HG03159 (cell line): ENCODE results near the gene GPX5.
"Not testable (repeated sequence)": the region's sequence is repeated elsewhere in the genome, so short reads cannot be mapped to it uniquely, and the experiment has no call there.

ENCODE experiments used
- ATAC-seq: cut with Tn5 transposase; IDR thresholded peaks from one replicate; pipeline ENCODE4 v1.9.1; 2021; ENCODE audit warnings: mild to moderate bottlenecking, moderate library complexity; ENCODE audit not compliant: unreplicated experiment

The GPX5 gene

DNA sequence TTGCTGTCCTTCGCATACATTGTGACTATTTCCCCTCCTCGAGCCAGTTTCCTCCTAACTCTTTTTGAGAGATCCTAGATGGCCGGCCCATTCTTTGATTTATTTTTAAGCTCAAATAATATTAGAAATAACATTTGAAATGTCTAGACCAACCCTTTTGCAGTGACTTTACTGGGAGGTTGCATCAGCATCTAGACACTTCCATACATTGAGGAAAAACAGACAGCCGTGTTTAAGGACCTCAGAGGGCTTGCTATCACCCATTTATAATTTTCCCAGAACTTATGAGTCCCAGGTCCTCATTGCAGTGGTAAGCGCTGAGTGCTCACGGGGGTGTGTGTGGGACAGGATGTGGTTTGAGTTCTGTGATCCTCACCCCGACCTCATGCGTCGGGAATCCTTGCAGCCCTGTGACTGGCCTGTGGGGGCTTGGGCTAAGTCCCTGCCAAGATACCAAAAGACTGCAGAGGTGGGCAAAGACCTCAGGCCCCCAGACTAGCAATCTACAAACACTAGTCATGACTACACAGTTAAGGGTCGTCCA lies at the start of gene GPX5:
Gene GPX5 (plus strand): TSS at position 386 of the 544 bp plus-strand sequence. CDS start 133 bp downstream, at position 519.
- ATAC-seq: no peak

DNA sequence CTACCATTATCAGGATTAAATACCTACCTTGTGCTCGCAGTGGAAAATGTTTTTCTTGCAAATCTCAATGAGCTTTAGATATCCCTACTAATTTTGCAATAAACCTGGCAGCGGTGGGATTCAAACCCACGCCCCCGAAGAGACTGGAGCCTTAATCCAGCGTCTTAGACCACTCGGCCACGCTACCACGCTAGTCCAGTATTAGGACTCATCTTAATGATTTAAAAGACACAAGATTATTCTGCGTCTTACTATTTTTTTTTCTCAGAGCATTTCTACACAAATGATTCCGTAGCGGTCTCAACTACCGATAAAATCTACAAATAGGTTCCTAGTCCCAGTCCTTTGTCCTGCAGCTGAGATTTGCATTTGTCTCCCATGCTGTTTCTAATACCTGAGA lies 47.2 kb upstream of the GPX5 start:
- no peak for ATAC-seq

- ATAC-seq: no peak
Measured at GRCh38 chr6:28480253-28480932, 45.3 kb upstream of the GPX5 start.

GRCh38 chr6:28485482-28485881 lies 40.2 kb upstream of the GPX5 start:
- ATAC-seq: no peak

DNA sequence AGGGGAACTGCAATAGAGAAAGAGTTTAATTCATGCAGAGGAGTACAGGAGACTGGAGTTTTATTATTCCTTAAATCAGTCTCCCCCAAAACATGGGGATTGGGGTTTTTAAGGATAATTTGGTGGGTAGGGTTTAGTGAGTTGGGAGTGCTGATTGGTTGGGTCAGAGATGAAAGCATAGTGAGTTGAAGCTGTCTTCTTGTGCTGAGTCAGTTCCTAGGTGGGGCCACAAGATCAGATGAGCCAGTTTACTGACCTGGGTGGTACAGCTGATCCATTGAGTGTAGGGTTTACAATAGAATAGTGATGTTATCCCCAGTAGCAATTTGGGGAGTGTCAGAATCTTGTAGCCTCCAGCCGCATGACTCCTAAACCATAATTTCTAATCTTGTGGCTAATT lies 39.1 kb upstream of the GPX5 start:
- no peak for ATAC-seq

- no peak for ATAC-seq
Measured at GRCh38 chr6:28486988-28487742, 38.5 kb upstream of the GPX5 start.

GRCh38 chr6:28488916-28489365 lies 36.7 kb upstream of the GPX5 start:
- ATAC-seq: no peak

DNA sequence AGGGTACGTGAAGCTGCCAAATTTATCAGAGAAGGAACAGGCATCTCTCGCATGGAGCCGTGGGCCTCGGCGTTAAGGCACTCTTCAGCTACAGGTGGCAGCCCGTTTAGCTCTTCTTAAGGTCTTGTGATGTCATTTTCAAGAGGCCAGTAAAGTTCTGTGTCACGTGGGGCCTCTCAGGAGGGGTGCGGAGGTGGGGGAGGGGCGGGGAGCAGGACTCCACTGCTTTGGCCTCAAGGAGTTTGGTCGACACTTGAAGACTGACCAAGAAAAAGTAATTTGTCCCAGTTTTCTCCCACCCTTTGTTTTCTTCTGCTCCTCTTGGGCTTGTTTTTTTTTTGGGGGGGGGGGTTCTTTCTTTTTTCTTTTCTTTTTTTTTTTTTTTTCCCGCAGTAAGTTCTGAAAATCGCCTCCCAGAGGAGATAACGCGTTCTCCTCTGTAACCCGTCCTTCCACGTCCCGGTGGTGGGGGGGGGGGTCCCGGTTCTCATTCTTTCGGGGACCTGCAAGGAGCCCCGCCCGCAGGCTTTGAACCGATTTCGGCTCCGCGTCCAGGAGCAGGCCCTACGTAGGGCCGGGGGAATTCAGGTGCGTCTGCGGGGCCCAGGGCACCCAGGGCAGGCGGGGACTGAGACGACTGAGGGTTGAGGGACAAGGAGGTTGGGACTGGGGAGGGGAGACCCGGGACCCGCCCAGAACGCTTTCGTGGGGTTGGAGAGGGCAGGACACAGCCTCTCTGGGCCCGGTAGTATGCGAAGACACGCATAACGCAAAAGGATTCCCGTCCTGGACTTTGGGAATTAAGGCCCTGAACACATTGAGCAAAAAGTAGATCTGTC lies 36.1 kb upstream of the GPX5 start:
- ATAC-seq: peak; percentile 72

DNA sequence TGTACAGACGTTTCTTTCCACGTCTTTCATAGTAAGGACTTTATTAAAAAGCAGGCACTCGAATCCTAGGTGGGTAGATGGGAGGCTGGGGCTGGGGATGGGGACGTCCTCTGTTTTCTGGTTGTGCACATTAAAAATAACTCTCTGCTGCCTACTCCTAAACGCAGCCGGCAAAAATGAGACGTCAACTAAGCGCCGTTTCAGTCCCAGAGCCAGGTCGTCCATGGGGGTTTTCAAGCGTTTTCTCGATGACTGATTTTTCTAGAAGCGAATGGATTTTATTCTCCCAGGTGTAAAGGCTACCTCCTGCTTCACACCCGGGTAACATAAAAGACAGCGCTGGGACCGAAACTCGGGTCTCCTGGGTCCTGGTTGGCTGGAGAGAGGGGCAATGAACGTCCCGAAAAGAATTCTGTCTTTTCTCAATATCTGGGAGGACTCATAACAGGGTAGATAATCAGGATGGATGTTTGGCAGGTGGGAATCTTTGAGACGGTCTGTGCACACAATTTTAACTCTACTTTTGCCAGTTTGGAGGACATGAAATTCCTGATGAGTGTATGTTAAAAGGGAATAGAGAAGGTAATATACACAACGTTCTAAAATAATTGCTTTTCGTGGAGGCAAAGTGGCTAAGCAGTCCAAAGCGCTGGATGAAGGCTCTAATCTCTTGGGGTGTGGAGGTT lies 35.3 kb upstream of the GPX5 start:
- no peak for ATAC-seq

- no peak for ATAC-seq
Measured at GRCh38 chr6:28491984-28492317, 33.7 kb upstream of the GPX5 start.

DNA sequence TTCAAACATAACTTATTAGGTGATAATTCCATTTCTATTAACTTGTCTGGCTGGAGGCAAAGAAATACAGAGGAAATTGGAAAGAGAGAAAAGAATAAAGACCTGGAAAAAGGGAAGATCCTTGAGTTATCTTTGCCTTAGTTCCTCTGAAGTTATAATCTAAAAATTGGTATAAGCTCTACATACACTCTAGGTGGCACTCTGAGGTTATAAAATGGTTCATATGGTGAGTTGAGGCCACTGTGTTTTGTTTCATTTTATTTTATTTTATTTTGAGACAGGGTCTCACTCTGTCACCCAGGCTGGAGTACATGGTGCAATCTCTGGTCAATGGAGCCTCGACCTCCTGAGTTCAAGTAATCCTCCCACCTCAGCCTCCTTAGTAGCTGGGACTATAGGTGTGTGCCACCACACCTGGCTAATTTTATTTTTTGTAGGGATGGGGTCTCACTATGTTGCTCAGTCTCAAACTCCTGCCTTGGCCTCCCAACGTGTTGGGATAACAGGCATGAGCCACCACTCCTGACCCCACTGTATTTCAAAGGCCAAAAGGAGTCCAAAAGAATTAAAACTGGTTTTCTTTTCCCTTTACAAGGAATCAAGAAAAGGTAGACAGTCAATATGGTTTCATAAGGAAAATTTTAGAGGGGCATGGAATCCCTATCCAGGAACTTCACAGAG lies 29.4 kb upstream of the GPX5 start:
- no peak for ATAC-seq

DNA sequence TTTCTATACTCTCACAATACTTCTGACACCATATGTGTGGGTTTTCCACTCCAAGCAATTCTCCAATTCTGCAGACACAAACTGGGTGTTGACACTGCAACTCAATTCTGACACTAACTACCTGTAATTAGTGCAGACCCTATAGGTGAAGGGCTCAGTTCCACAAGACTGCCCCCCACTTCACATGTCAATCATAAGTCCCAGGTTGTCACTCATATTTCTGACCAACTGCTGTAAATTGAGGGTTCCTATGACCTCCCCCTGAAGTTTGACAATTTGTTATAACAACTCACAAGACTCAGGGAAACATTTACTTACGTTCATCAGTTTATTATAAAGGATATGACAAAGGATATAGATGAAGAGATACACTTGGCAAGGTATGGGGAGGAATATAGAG lies 28.4 kb upstream of the GPX5 start:
- no peak for ATAC-seq

- ATAC-seq: no peak
Measured at GRCh38 chr6:28497893-28498292, 27.8 kb upstream of the GPX5 start.

DNA sequence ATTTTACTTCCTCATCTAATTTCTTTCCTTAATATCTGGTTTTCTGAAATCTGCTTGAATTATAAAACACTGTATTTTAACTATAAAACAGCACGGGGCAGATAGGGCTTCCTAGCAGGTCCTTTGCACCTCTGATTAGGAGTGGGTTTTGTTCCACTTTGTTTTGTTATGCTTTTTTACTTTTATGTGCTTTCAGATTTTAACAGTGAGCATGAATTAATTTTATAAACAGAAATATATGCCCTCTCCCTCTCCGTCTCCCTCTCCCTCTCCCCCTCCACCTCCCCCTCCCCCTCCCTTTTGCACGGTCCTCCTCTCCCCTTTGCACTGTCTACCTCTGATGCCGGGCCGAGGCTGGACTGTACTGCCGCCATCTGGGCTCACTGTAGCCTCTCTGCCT lies 24.4 kb upstream of the GPX5 start:
- no peak for ATAC-seq

- ATAC-seq: not testable (repeated sequence)
Measured at GRCh38 chr6:28502136-28502535, 23.5 kb upstream of the GPX5 start.

- not testable (repeated sequence) for ATAC-seq
Measured at GRCh38 chr6:28502709-28503305, 22.9 kb upstream of the GPX5 start.

DNA sequence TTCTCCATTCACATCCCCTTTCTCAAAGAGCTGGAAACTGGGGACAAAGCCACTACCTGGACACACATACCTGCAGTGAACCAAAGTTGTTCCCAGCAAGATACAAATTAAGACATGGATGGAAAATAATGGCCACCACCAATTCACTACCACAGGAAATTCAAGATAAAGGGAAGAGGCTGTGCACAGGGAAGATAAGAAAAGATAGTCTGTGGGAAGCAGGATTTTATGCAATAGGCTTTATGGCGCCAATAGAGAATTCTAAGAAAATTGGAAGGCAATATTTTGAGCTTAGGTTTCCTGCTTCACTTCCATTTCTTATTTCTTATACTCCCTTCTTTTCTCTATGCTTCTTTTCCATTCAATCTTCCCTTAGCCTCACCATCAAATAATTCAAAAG lies 19.9 kb upstream of the GPX5 start:
- ATAC-seq: no peak

DNA sequence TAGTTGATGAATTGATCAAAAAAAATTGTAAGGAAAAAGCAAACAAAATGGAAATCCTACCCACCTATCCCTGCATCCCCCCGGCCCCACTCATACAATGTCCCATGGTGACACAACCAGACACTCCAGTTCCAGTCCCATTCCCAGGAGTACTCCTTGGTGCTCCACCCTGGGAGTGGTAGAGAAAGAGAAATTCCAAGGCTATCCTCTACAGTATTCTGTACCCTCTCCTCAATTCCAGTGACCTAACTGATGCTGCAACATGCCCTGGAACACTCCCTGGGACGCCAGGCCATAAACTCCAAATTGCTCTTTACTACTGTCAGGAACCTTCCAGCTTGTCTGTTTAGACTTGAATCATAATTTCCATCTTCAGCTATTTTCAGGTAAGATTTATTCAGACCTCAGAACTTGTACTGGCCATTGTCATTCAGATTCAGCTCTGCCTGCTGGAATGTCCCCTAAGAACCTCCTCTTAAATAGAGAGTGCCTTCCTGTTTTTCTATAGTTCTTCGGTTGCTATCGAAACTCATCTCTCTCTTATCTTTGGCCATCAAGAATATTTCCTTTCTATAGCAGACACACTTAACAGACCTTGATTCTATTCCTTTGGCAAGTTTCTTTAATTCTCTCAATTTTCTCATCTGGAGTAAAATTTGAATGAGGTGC lies 18.7 kb upstream of the GPX5 start:
- no peak for ATAC-seq

GRCh38 chr6:28511628-28512300 lies 13.9 kb upstream of the GPX5 start:
- no peak for ATAC-seq
